ENCODE measurements around the gene SGMS2.

Gene SGMS2

DNA sequence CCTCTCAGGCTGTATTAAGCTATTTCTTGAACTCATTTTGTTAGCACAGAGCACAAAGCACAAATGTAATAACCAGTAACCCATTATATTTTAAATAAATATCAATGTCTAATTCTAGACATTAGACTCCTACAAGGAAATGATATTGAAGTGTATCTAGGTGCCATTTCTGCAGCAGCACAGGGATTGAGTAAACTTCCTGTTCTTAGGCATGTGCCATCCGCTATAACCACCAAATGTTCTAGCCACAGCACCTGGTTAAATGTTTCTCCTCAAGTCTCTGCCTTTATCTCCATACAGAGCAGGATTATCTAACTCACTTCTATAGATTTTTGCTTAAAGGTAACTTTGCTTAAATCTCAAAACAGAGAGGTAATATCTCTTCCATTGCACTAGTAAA lies 51.4 kb downstream of the SGMS2 start:
- DNase-seq = no peak
- H4K8ac ChIP-seq (ENCODE audit: low read length) = no peak overlapping the region
- H2BK15ac ChIP-seq (ENCODE audit: low read depth, poor library complexity, severe bottlenecking) = no peak overlapping the region
- H2AK5ac ChIP-seq (ENCODE audit: low read length, severe bottlenecking) = no peak overlapping the region
- no peaks in the 10 kb centered on the region for H3K4me1 ChIP-seq (ENCODE audit: control insufficient read depth, insufficient read depth, low read depth, low read length)
- peaks cover 4% of the 10 kb centered on the region for H3K79me1 ChIP-seq (replicated peaks; ENCODE audit: low read length, poor library complexity, severe bottlenecking)
- H3K9me3 ChIP-seq (ENCODE audit: control insufficient read depth, low read length) = no peaks in the 10 kb centered on the region
- no peak overlapping the region for H3K4ac ChIP-seq (ENCODE audit: low read depth in 1 of 2, low read length in 2 of 2)
- H2BK5ac ChIP-seq (ENCODE audit: low read depth, low read length, poor library complexity, severe bottlenecking) = no peak overlapping the region
- no peak overlapping the region for H3K18ac ChIP-seq (ENCODE audit: low read depth in 1 of 2, low read length in 2 of 2)
- no peaks in the 10 kb centered on the region for H3K27me3 ChIP-seq (ENCODE audit: control insufficient read depth in 1 of 2, insufficient read depth in 1 of 2, low read length in 2 of 2)
- no peak overlapping the region for H2BK120ac ChIP-seq (ENCODE audit: low read depth, low read length)
- peaks cover 0 to 2% of the 10 kb centered on the region in 2 experiments for H3K36me3 ChIP-seq (ENCODE audit: control insufficient read depth in 1 of 2, insufficient read depth in 2 of 2, low read depth in 1 of 2, low read length in 2 of 2)
- no peak overlapping the region for H2BK12ac ChIP-seq (ENCODE audit: low read length in 2 of 2)
- H3K4me2 ChIP-seq (ENCODE audit: low read length, poor library complexity, severe bottlenecking) = no peak overlapping the region
- no peak overlapping the region for H3K4me3 ChIP-seq (ENCODE audit: insufficient read depth in 1 of 2, low read depth in 1 of 2, low read length in 2 of 2)
- no peak overlapping the region for H3K23ac ChIP-seq (ENCODE audit: low read length in 2 of 2)
- H3K14ac ChIP-seq (ENCODE audit: low read length in 2 of 2) = no peak overlapping the region
- H4K91ac ChIP-seq (ENCODE audit: low read length) = no peak overlapping the region
- no peak overlapping the region for H2AFZ ChIP-seq (ENCODE audit: low read depth, low read length)
- H3K27ac ChIP-seq (ENCODE audit: low read length, poor library complexity, severe bottlenecking) = no peak overlapping the region
- WGBS = 60% methylated on average over 1 of the region's 1 CpG
- H3K9ac ChIP-seq (ENCODE audit: low read length) = no peak overlapping the region

DNA sequence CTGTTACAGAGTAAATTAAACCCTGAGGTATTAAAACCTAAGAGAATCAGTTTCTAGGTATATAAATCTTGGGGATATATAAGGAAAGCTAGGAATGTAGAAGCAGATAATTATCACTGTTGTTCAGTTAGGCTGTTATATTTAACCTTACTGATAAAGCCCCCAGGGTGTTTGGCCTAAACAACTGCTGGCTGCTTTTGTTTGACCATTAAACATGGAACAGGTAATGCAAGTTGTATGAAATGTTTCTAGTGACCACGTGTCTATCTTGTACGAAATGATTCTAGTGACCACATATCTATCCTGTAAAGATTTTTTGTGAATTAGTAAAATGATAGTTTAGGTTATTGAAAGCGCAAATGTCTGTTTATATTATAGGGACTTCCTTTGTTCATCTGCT lies 52.6 kb downstream of the SGMS2 start:
- no peak overlapping the region for H2BK15ac ChIP-seq (ENCODE audit: low read depth, poor library complexity, severe bottlenecking)
- no peak overlapping the region for H3K9ac ChIP-seq (ENCODE audit: low read length)
- no peak overlapping the region for H4K91ac ChIP-seq (ENCODE audit: low read length)
- no peak overlapping the region for H3K23ac ChIP-seq (ENCODE audit: low read length in 2 of 2)
- H2BK12ac ChIP-seq (ENCODE audit: low read length in 2 of 2) = no peak overlapping the region
- no peak overlapping the region for H2BK120ac ChIP-seq (ENCODE audit: low read depth, low read length)
- H3K27me3 ChIP-seq (ENCODE audit: control insufficient read depth in 1 of 2, insufficient read depth in 1 of 2, low read length in 2 of 2) = no peaks in the 10 kb centered on the region
- peaks cover 2% of the 10 kb centered on the region for H3K79me1 ChIP-seq (replicated peaks; ENCODE audit: low read length, poor library complexity, severe bottlenecking)
- H3K9me3 ChIP-seq (ENCODE audit: control insufficient read depth, low read length) = no peaks in the 10 kb centered on the region
- H3K18ac ChIP-seq (ENCODE audit: low read depth in 1 of 2, low read length in 2 of 2) = no peak overlapping the region
- H3K4ac ChIP-seq (ENCODE audit: low read depth in 1 of 2, low read length in 2 of 2) = no peak overlapping the region
- H3K4me1 ChIP-seq (ENCODE audit: control insufficient read depth, insufficient read depth, low read depth, low read length) = no peaks in the 10 kb centered on the region
- no peak overlapping the region for H2BK5ac ChIP-seq (ENCODE audit: low read depth, low read length, poor library complexity, severe bottlenecking)
- H3K4me3 ChIP-seq (ENCODE audit: insufficient read depth in 1 of 2, low read depth in 1 of 2, low read length in 2 of 2) = no peak overlapping the region
- H2AK5ac ChIP-seq (ENCODE audit: low read length, severe bottlenecking) = no peak overlapping the region
- H2AFZ ChIP-seq (ENCODE audit: low read depth, low read length) = no peak overlapping the region
- 71% methylated on average over 2 of the region's 3 CpGs for WGBS
- no peak overlapping the region for H4K8ac ChIP-seq (ENCODE audit: low read length)
- peaks cover 0 to 2% of the 10 kb centered on the region in 2 experiments for H3K36me3 ChIP-seq (ENCODE audit: control insufficient read depth in 1 of 2, insufficient read depth in 2 of 2, low read depth in 1 of 2, low read length in 2 of 2)
- H3K27ac ChIP-seq (ENCODE audit: low read length, poor library complexity, severe bottlenecking) = no peak overlapping the region
- H3K14ac ChIP-seq (ENCODE audit: low read length in 2 of 2) = no peak overlapping the region
- DNase-seq = no peak
- no peak overlapping the region for H3K4me2 ChIP-seq (ENCODE audit: low read length, poor library complexity, severe bottlenecking)

GRCh38 chr4:107885865-107886264 lies 61.1 kb downstream of the SGMS2 start:
- H2BK12ac ChIP-seq (ENCODE audit: low read length in 2 of 2) = no peak overlapping the region
- H3K9me3 ChIP-seq (ENCODE audit: control insufficient read depth, low read length) = peaks cover 14% of the 10 kb centered on the region
- DNase-seq = no peak
- no peak overlapping the region for H2AFZ ChIP-seq (ENCODE audit: low read depth, low read length)
- H4K91ac ChIP-seq (ENCODE audit: low read length) = no peak overlapping the region
- no peak overlapping the region for H2BK120ac ChIP-seq (ENCODE audit: low read depth, low read length)
- no peak overlapping the region for H3K23ac ChIP-seq (ENCODE audit: low read length in 2 of 2)
- no peak overlapping the region for H3K4me3 ChIP-seq (ENCODE audit: insufficient read depth in 1 of 2, low read depth in 1 of 2, low read length in 2 of 2)
- peaks cover 0 to 3% of the 10 kb centered on the region in 2 experiments for H3K36me3 ChIP-seq (ENCODE audit: control insufficient read depth in 1 of 2, insufficient read depth in 2 of 2, low read depth in 1 of 2, low read length in 2 of 2)
- no peak overlapping the region for H2BK15ac ChIP-seq (ENCODE audit: low read depth, poor library complexity, severe bottlenecking)
- H3K4me1 ChIP-seq (ENCODE audit: control insufficient read depth, insufficient read depth, low read depth, low read length) = no peaks in the 10 kb centered on the region
- H3K18ac ChIP-seq (ENCODE audit: low read depth in 1 of 2, low read length in 2 of 2) = no peak overlapping the region
- no peak overlapping the region for H3K4me2 ChIP-seq (ENCODE audit: low read length, poor library complexity, severe bottlenecking)
- H3K79me1 ChIP-seq (replicated peaks; ENCODE audit: low read length, poor library complexity, severe bottlenecking) = peaks cover 2% of the 10 kb centered on the region
- H4K8ac ChIP-seq (ENCODE audit: low read length) = no peak overlapping the region
- no peak overlapping the region for H3K14ac ChIP-seq (ENCODE audit: low read length in 2 of 2)
- no peak overlapping the region for H2AK5ac ChIP-seq (ENCODE audit: low read length, severe bottlenecking)
- no peak overlapping the region for H3K9ac ChIP-seq (ENCODE audit: low read length)
- no peak overlapping the region for H3K4ac ChIP-seq (ENCODE audit: low read depth in 1 of 2, low read length in 2 of 2)
- no peak overlapping the region for H3K27ac ChIP-seq (ENCODE audit: low read length, poor library complexity, severe bottlenecking)
- H3K27me3 ChIP-seq (ENCODE audit: control insufficient read depth in 1 of 2, insufficient read depth in 1 of 2, low read length in 2 of 2) = no peaks in the 10 kb centered on the region
- H2BK5ac ChIP-seq (ENCODE audit: low read depth, low read length, poor library complexity, severe bottlenecking) = no peak overlapping the region

GRCh38 chr4:107888237-107888636 lies 63.5 kb downstream of the SGMS2 start:
- no peak overlapping the region for H2AFZ ChIP-seq (ENCODE audit: low read depth, low read length)
- peaks cover 6% of the 10 kb centered on the region for H3K79me1 ChIP-seq (replicated peaks; ENCODE audit: low read length, poor library complexity, severe bottlenecking)
- H2BK15ac ChIP-seq (ENCODE audit: low read depth, poor library complexity, severe bottlenecking) = no peak overlapping the region
- H3K4me3 ChIP-seq (ENCODE audit: insufficient read depth in 1 of 2, low read depth in 1 of 2, low read length in 2 of 2) = no peak overlapping the region
- 41% methylated on average over 2 of the region's 2 CpGs for WGBS
- no peak overlapping the region for H2BK12ac ChIP-seq (ENCODE audit: low read length in 2 of 2)
- no peak overlapping the region for H2BK5ac ChIP-seq (ENCODE audit: low read depth, low read length, poor library complexity, severe bottlenecking)
- H3K4ac ChIP-seq (ENCODE audit: low read depth in 1 of 2, low read length in 2 of 2) = no peak overlapping the region
- no peak overlapping the region for H3K4me2 ChIP-seq (ENCODE audit: low read length, poor library complexity, severe bottlenecking)
- H2AK5ac ChIP-seq (ENCODE audit: low read length, severe bottlenecking) = no peak overlapping the region
- no peaks in the 10 kb centered on the region for H3K27me3 ChIP-seq (ENCODE audit: control insufficient read depth in 1 of 2, insufficient read depth in 1 of 2, low read length in 2 of 2)
- no peak overlapping the region for H3K23ac ChIP-seq (ENCODE audit: low read length in 2 of 2)
- H3K36me3 ChIP-seq (ENCODE audit: control insufficient read depth in 1 of 2, insufficient read depth in 2 of 2, low read depth in 1 of 2, low read length in 2 of 2) = peaks cover 0 to 3% of the 10 kb centered on the region in 2 experiments
- no peak overlapping the region for H4K8ac ChIP-seq (ENCODE audit: low read length)
- H3K14ac ChIP-seq (ENCODE audit: low read length in 2 of 2) = no peak overlapping the region
- H3K9me3 ChIP-seq (ENCODE audit: control insufficient read depth, low read length) = peaks cover 14% of the 10 kb centered on the region
- DNase-seq = no peak
- H4K91ac ChIP-seq (ENCODE audit: low read length) = no peak overlapping the region
- H3K4me1 ChIP-seq (ENCODE audit: control insufficient read depth, insufficient read depth, low read depth, low read length) = no peaks in the 10 kb centered on the region
- no peak overlapping the region for H3K18ac ChIP-seq (ENCODE audit: low read depth in 1 of 2, low read length in 2 of 2)
- H3K9ac ChIP-seq (ENCODE audit: low read length) = no peak overlapping the region
- no peak overlapping the region for H3K27ac ChIP-seq (ENCODE audit: low read length, poor library complexity, severe bottlenecking)
- no peak overlapping the region for H2BK120ac ChIP-seq (ENCODE audit: low read depth, low read length)
